ENCODE results near the gene CALN1.
"Not testable (repeated sequence)": the region's sequence is repeated elsewhere in the genome, so short reads cannot be mapped to it uniquely, and the experiment has no call there.

CALN1 gene

GRCh38 chr7:72408966-72409637 lies 3.0 kb downstream of the CALN1 start:
- no peak for DNase-seq (ENCODE audit: low read depth in 3 of 3)

GRCh38 chr7:72406820-72407403 lies 5.2 kb downstream of the CALN1 start:
- DNase-seq (ENCODE audit: low read depth in 3 of 3) = no peak

- DNase-seq (ENCODE audit: low read depth in 3 of 3) = no peak
Measured at GRCh38 chr7:72405871-72406270, 6.3 kb downstream of the CALN1 start.

GRCh38 chr7:72405418-72405817 lies 6.7 kb downstream of the CALN1 start:
- peak in 1 of 3 experiments; percentile 1 for DNase-seq (ENCODE audit: low read depth in 3 of 3)

GRCh38 chr7:72404743-72405142 lies 7.4 kb downstream of the CALN1 start:
- no peak for DNase-seq (ENCODE audit: low read depth in 3 of 3)

GRCh38 chr7:72403458-72404076 lies 8.6 kb downstream of the CALN1 start:
- DNase-seq (ENCODE audit: low read depth in 3 of 3) = no peak

- no peak for DNase-seq (ENCODE audit: low read depth in 3 of 3)
Measured at GRCh38 chr7:72394016-72394415, 18.1 kb downstream of the CALN1 start.

- DNase-seq (ENCODE audit: low read depth in 3 of 3) = no peak
Measured at GRCh38 chr7:72391821-72392377, 20.2 kb downstream of the CALN1 start.

- no peak for DNase-seq (ENCODE audit: low read depth in 3 of 3)
Measured at GRCh38 chr7:72386118-72386517, 26.0 kb downstream of the CALN1 start.

GRCh38 chr7:72362246-72362645 lies 49.9 kb downstream of the CALN1 start:
- no peak for DNase-seq (ENCODE audit: low read depth in 3 of 3)

- no peak for DNase-seq (ENCODE audit: low read depth in 3 of 3)
Measured at GRCh38 chr7:72345208-72345727, 66.9 kb downstream of the CALN1 start.

- DNase-seq (ENCODE audit: low read depth in 3 of 3) = no peak
Measured at GRCh38 chr7:72343991-72344390, 68.1 kb downstream of the CALN1 start.

- DNase-seq (ENCODE audit: low read depth in 3 of 3) = not testable (repeated sequence)
Measured at GRCh38 chr7:72343354-72343753, 68.8 kb downstream of the CALN1 start.

GRCh38 chr7:72337390-72338167 lies 74.6 kb downstream of the CALN1 start:
- DNase-seq (ENCODE audit: low read depth in 3 of 3) = no peak

GRCh38 chr7:72336632-72337389 lies 75.3 kb downstream of the CALN1 start:
- DNase-seq (ENCODE audit: low read depth in 3 of 3) = no peak

GRCh38 chr7:72336382-72336631 lies 75.8 kb downstream of the CALN1 start:
- no peak for DNase-seq (ENCODE audit: low read depth in 3 of 3)

- DNase-seq (ENCODE audit: low read depth in 3 of 3) = no peak
Measured at GRCh38 chr7:72335561-72336381, 76.4 kb downstream of the CALN1 start.

- no peak for DNase-seq (ENCODE audit: low read depth in 3 of 3)
Measured at GRCh38 chr7:72334698-72335097, 77.4 kb downstream of the CALN1 start.

GRCh38 chr7:72334066-72334465 lies 78.1 kb downstream of the CALN1 start:
- DNase-seq (ENCODE audit: low read depth in 3 of 3) = no peak

GRCh38 chr7:72326811-72327210 lies 85.3 kb downstream of the CALN1 start:
- DNase-seq (ENCODE audit: low read depth in 3 of 3) = no peak

- no peak for DNase-seq (ENCODE audit: low read depth in 3 of 3)
Measured at GRCh38 chr7:72326365-72326764, 85.8 kb downstream of the CALN1 start.
